ENCODE data around the gene PKN1.
"Not testable (repeated sequence)": the region's sequence is repeated elsewhere in the genome, so short reads cannot be mapped to it uniquely, and the experiment has no call there.

PKN1 gene

GRCh38 chr19:14494411-14494810 lies 61.3 kb downstream of the PKN1 start:
- H3K9ac ChIP-seq (ENCODE audit: low read length): peak overlapping the region; percentile 76

GRCh38 chr19:14494910-14495671 lies 62.0 kb downstream of the PKN1 start:
- Histone ChIP-seq H3K9ac (ENCODE audit: low read length) (peak overlapping the region; percentile 76), H3K36me3 (ENCODE audit: control insufficient read depth, insufficient read depth, low read length) (no peaks in the 10 kb centered on the region), H3K4me1 (ENCODE audit: control insufficient read depth, insufficient read depth, low read length) (peaks cover 31% of the 10 kb centered on the region), H3K9me3 (ENCODE audit: control insufficient read depth, low read length) (no peaks in the 10 kb centered on the region), H3K4me3 (ENCODE audit: low read length) (peak overlapping the region; percentile 78), H3K27me3 (ENCODE audit: control insufficient read depth, insufficient read depth, low read length) (no peaks in the 10 kb centered on the region)

More at GRCh38 chr19:14494411-14494810, 61.3 kb downstream of the PKN1 start:
- no peaks in the 10 kb centered on the region for H3K9me3 ChIP-seq (ENCODE audit: control insufficient read depth, low read length)
- no peaks in the 10 kb centered on the region for H3K27me3 ChIP-seq (ENCODE audit: control insufficient read depth, insufficient read depth, low read length)
- H3K4me1 ChIP-seq (ENCODE audit: control insufficient read depth, insufficient read depth, low read length): peaks cover 31% of the 10 kb centered on the region
- peak overlapping the region; percentile 20 for H3K4me3 ChIP-seq (ENCODE audit: low read length)
- no peaks in the 10 kb centered on the region for H3K36me3 ChIP-seq (ENCODE audit: control insufficient read depth, insufficient read depth, low read length)

GRCh38 chr19:14495672-14496028 lies 62.5 kb downstream of the PKN1 start:
- H3K27me3 ChIP-seq (ENCODE audit: control insufficient read depth, insufficient read depth, low read length): no peaks in the 10 kb centered on the region
- no peaks in the 10 kb centered on the region for H3K9me3 ChIP-seq (ENCODE audit: control insufficient read depth, low read length)
- H3K4me3 ChIP-seq (ENCODE audit: low read length): peak overlapping the region; percentile 78
- peak overlapping the region; percentile 76 for H3K9ac ChIP-seq (ENCODE audit: low read length)
- H3K4me1 ChIP-seq (ENCODE audit: control insufficient read depth, insufficient read depth, low read length): peaks cover 31% of the 10 kb centered on the region
- no peaks in the 10 kb centered on the region for H3K36me3 ChIP-seq (ENCODE audit: control insufficient read depth, insufficient read depth, low read length)

- Histone ChIP-seq H3K27me3 (ENCODE audit: control insufficient read depth, insufficient read depth, low read length) (no peaks in the 10 kb centered on the region), H3K9me3 (ENCODE audit: control insufficient read depth, low read length) (no peaks in the 10 kb centered on the region), H3K36me3 (ENCODE audit: control insufficient read depth, insufficient read depth, low read length) (no peaks in the 10 kb centered on the region), H3K4me3 (ENCODE audit: low read length) (peak within 1 kb of the TSS; percentile 78), H3K9ac (ENCODE audit: low read length) (peak within 1 kb of the TSS; percentile 76), H3K4me1 (ENCODE audit: control insufficient read depth, insufficient read depth, low read length) (peaks cover 31% of the 10 kb centered on the region)
Measured at GRCh38 chr19:14496029-14496833, 63.1 kb downstream of the PKN1 start, which contains the start of gene GIPC1. GIPC1 (minus strand) TSS chr19:14496127; CDS start chr19:14482976, 13,151 bp downstream.

- Histone ChIP-seq H3K4me1 (ENCODE audit: control insufficient read depth, insufficient read depth, low read length) (peaks cover 31% of the 10 kb centered on the region), H3K36me3 (ENCODE audit: control insufficient read depth, insufficient read depth, low read length) (no peaks in the 10 kb centered on the region), H3K27me3 (ENCODE audit: control insufficient read depth, insufficient read depth, low read length) (no peaks in the 10 kb centered on the region), H3K9ac (ENCODE audit: low read length) (peak overlapping the region; percentile 52), H3K4me3 (ENCODE audit: low read length) (no peak overlapping the region), H3K9me3 (ENCODE audit: control insufficient read depth, low read length) (no peaks in the 10 kb centered on the region)
Measured at GRCh38 chr19:14496834-14497227, 63.7 kb downstream of the PKN1 start.

GRCh38 chr19:14497228-14497921 lies 64.3 kb downstream of the PKN1 start:
- Histone ChIP-seq H3K27me3 (ENCODE audit: control insufficient read depth, insufficient read depth, low read length) (no peaks in the 10 kb centered on the region), H3K9ac (ENCODE audit: low read length) (peak overlapping the region; percentile 52), H3K4me1 (ENCODE audit: control insufficient read depth, insufficient read depth, low read length) (peaks cover 31% of the 10 kb centered on the region), H3K9me3 (ENCODE audit: control insufficient read depth, low read length) (no peaks in the 10 kb centered on the region), H3K4me3 (ENCODE audit: low read length) (no peak overlapping the region), H3K36me3 (ENCODE audit: control insufficient read depth, insufficient read depth, low read length) (no peaks in the 10 kb centered on the region)

- H3K27me3 ChIP-seq (ENCODE audit: control insufficient read depth, insufficient read depth, low read length): no peaks in the 10 kb centered on the region
- H3K9ac ChIP-seq (ENCODE audit: low read length): no peak overlapping the region
- H3K4me1 ChIP-seq (ENCODE audit: control insufficient read depth, insufficient read depth, low read length): peaks cover 22% of the 10 kb centered on the region
- H3K9me3 ChIP-seq (ENCODE audit: control insufficient read depth, low read length): no peaks in the 10 kb centered on the region
- no peak overlapping the region for H3K4me3 ChIP-seq (ENCODE audit: low read length)
- no peaks in the 10 kb centered on the region for H3K36me3 ChIP-seq (ENCODE audit: control insufficient read depth, insufficient read depth, low read length)
Measured at GRCh38 chr19:14502334-14503092, 69.4 kb downstream of the PKN1 start.

GRCh38 chr19:14503285-14503684 lies 70.2 kb downstream of the PKN1 start:
- no peaks in the 10 kb centered on the region for H3K9me3 ChIP-seq (ENCODE audit: control insufficient read depth, low read length)
- no peak overlapping the region for H3K4me3 ChIP-seq (ENCODE audit: low read length)
- H3K27me3 ChIP-seq (ENCODE audit: control insufficient read depth, insufficient read depth, low read length): no peaks in the 10 kb centered on the region
- H3K36me3 ChIP-seq (ENCODE audit: control insufficient read depth, insufficient read depth, low read length): no peaks in the 10 kb centered on the region
- no peak overlapping the region for H3K9ac ChIP-seq (ENCODE audit: low read length)
- peaks cover 15% of the 10 kb centered on the region for H3K4me1 ChIP-seq (ENCODE audit: control insufficient read depth, insufficient read depth, low read length)

- not testable (repeated sequence) for H3K9me3 ChIP-seq (ENCODE audit: control insufficient read depth, low read length); H3K4me3 ChIP-seq (ENCODE audit: low read length); H3K27me3 ChIP-seq (ENCODE audit: control insufficient read depth, insufficient read depth, low read length); H3K36me3 ChIP-seq (ENCODE audit: control insufficient read depth, insufficient read depth, low read length); H3K9ac ChIP-seq (ENCODE audit: low read length)
- H3K4me1 ChIP-seq (ENCODE audit: control insufficient read depth, insufficient read depth, low read length): peaks cover 17% of the 10 kb centered on the region
Measured at GRCh38 chr19:14504575-14504974, 71.5 kb downstream of the PKN1 start.

GRCh38 chr19:14505488-14506239 lies 72.6 kb downstream of the PKN1 start:
- Histone ChIP-seq H3K36me3 (ENCODE audit: control insufficient read depth, insufficient read depth, low read length) (no peaks in the 10 kb centered on the region), H3K9me3 (ENCODE audit: control insufficient read depth, low read length) (no peaks in the 10 kb centered on the region), H3K9ac (ENCODE audit: low read length) (peak overlapping the region; percentile 49), H3K4me1 (ENCODE audit: control insufficient read depth, insufficient read depth, low read length) (peaks cover 27% of the 10 kb centered on the region), H3K27me3 (ENCODE audit: control insufficient read depth, insufficient read depth, low read length) (no peaks in the 10 kb centered on the region), H3K4me3 (ENCODE audit: low read length) (no peak overlapping the region)

Measured in mucosa of stomach (tissue), 1 donor.